OCI-M1 (cell line): ENCODE data around the gene A1CF.
A peak's percentile ranks its signal among the peaks of the same experiment; 100 is the strongest.

Source experiments
- DNase-seq: peaks from one replicate; lab custom pipeline; 2025; lab: John Stamatoyannopoulos, UW

A1CF gene

DNA sequence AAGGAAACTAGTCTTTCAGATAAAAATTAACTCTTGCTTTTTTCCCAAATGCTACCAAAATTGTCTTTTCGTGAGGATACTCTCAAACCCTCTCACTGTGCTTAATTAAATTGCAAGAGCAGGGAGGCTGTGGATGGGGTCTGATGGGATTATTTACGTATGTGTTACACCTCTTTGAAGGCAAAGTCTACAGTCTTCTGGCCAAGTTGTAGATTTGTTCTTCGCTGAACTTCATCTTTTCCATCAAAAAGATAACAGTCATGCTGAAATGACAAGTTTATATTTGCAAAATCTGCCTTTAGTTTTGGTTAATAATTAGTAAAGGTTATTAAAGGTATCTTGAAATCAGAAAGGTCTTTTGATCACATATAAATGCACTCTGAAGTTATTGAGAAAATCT lies 22.7 kb downstream of the A1CF start:
- no peak for DNase-seq

DNA sequence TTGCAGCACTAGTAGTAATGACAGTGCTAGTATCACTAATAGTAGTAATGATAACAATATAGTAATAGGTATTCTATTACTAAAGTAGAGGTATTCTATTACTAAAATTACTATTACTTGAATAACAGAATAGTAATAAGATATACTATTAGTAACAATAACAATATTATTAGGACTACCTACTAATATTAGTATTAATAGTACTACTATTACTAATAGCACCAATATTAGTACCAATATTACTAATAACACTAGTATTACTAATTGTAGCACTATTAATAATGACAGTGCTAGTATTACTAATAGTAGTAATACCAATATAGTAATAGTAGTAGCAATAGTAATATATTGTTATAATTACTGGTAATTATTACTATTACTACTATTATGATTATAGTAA lies 24.1 kb downstream of the A1CF start:
- DNase-seq, result no peak

DNA sequence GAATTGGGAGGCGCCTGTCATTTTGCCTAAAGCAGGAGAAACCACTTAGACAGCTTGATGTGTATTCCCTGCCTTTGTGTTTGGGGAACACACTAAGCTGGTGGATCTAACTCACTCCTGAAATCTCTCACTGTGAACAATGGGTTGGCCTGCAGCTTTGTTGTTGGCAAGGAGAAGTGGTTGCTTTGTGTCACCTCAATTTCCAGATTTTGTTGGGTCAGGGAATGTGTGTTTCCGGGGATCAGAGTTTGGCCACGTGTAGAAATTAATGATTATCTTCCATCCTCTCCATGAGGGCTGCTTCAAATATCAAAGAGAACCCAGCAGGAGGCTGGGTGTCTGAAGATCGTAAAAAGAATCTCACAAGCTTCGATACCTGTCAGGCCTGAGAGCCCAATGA lies 27.8 kb downstream of the A1CF start:
- no peak for DNase-seq

DNA sequence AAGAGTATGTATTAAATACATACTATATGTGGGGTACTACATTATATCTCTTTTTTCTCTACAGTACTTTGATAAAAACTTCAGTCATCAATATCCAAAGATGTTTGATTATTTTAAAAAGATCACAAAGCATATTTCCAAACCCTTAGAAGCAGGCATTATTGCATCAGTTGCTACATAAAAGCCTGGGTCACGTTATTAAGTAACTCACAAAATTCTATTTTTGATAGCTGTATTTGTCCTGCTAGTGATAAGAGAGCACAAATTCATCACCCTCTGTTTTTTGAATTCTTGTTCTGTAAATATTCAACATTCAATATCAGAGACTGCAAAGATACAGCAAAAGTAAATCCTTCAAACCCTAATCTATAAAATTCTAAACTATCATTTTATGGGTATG lies 30.0 kb downstream of the A1CF start:
- DNase-seq, result no peak

DNA sequence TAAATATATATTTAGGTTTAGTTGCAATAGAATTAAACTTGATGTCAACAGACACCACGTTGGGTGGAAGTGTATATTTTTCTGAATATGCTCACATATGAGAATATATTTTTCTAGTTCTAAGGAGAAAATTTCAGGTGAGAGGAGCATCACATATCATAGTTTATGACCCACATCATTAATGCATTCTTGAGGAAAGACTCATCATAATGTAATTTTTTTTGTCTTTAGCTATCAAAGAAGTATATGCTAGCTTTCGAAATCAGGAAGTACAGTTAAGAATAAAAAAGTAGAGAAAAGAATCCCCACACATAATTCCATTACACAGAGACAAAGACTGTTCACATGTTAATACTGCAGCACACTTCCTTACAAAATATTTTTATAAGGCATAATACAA lies 30.4 kb downstream of the A1CF start:
- no peak for DNase-seq

DNA sequence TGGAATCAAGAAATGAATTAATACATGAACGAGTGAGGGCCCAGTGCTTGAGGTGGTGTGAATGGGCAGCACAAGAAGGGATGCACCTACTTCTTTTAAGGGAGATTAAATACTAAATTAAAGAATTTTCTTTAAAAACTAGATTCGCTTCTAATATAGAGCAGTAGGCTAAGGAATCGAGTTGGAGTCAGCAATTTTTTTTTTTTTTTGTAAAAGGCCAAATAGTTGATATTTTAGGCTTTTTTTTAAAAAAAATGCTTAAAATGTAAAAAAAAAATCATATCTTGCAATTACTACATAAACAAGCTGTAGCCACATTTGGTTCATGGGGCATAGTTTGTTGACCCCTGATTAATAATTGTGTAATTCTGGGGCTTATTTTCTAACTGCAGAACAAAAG lies 31.9 kb downstream of the A1CF start:
- no peak for DNase-seq

DNA sequence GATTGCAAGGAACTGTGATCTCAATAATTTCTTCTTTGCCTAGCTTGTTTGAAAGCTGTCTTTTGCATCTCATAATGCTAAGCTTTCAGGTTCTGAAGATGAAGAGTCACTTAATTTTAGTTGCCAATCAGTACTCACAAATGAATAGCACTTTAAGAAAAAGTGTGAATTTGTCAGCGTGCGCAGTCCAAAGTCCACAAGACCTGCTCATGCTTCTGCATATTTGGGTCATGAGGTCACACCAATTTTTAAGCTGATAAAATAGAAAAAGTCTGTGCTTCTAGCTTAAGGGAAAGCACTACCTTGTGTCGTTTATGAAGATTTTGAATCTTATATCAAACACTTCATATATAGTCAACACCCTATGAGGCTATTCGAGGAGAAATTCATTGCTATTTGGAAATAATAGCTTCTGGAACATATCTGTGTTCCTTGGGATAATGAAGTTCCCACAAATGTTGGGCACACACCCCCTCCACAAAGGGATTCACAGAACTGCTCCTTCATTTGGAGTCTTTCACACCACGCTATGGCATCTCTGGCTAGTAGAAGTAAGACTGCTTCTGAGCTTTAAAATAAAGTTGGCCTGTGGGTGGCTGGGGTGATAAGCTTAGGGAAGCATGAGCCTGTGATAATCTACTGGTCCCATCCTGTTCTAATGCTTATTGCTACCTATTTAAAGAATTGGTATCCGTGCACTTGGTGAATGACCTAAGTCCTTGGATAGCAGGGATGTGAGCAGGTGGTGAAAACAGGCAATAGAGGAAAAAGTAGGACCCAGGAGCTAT lies 33.3 kb downstream of the A1CF start:
- DNase-seq, result peak; percentile 46

DNA sequence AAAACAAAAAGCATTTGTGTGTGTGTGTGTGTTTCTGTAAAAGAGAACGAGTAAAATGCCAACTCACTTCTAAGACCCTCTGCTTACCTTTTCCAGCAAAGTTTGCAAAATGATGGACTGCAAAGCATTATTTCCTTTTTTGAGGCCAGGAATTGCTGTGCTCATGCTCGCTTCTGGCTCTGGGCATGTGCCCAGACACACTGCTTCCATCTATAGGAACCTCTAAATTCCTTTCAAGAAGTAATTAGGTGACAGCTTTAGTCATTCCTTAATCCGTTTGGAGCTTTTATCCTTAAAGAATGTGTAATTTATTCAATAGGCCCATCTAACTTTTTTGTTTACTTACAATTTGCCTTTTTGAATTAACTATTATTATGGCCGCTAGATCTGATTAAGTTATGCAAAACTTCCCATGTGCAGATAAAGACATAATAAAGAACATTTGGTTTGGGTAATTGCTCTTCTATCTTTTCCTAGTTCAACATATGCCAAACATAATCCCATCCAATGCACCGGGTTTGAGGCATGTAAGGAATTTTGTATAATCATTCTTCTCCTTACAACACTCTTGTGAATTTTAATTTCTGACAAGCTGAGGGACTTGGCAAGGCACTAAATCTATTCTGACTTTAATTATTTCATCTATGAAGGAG lies 34.7 kb downstream of the A1CF start:
- DNase-seq, result no peak

DNA sequence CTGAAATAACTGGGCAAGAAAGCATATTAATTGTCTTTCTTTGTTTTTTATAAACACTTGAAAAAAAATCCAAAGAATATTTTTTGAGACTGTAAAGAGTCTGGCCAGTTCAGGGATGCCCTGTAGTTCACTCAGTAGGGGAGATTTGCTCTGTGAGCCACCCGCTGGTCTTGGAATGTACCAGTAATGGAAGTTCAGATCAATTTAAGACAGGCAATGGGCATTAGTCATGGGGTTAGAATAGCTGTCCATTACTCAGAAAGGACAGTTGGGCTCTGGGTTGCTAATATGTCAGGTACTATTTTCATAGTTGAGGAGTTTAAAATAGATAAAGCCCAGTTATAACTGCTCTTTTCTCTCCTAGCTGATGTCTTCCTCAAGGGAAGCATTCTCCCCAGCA lies 38.7 kb downstream of the A1CF start:
- no peak for DNase-seq

DNA sequence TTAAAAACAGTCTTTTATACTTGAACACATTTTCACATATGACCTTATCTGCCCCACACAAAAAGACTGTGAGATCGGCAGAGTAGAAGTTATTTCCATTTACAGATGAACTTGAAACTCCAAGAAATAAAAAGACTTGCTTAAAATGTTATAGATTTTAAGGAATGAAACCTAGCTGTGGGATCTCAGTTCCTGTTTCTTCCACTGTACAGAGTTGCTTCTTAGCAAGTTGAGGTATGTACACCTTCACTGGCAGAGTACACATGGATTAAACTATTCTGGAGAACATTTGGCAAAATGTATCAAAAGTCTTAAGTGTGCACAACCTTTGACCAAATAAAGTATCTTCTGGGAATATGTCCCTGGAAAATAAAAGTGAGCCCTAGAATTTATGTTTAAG lies 48.3 kb downstream of the A1CF start:
- DNase-seq, result no peak

DNA sequence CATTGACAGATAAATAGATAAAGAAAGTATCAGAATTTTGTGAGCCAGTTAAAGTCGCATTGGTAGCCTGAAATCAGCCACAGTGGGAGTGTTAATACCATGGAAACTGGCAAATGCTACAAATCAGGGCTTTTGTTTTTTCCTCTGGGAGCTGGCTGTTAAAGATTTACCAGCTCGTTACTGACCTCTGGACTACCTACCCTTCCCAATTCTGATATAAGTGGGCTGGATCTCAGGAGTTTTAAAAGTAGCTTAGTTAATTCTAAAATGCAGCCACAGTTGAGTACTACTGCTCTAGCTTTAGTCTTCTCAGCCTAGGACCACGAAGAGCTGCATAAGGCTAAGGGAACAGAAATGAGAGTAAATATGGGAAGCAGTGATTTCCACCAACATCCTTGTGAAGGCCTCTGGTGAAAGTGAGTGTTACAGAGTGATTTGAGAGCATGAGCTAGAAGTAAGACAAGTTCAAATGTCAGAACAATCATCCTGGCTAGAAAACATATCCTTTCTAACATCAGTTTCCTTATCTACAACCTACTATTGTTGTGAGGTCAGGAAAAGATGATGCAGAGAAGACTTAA lies 53.2 kb downstream of the A1CF start:
- no peak for DNase-seq

DNA sequence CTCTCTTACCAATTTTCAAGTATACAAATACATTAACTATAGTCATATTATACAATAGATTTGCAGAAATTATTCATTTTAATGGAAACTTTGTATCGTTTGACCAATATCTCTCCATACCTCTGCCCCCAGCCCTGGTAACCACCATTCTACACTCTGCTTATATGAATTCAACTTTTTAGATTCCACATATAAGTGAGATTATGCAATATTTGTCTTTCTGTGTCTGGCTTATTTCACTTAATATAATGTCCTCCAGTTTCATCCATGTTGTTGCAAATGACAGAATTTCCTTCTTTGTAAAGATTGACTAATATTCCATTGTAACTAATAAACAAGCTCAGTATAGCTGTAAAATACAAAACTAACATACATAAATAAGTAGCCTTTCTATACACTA lies 55.4 kb downstream of the A1CF start:
- DNase-seq, result no peak

DNA sequence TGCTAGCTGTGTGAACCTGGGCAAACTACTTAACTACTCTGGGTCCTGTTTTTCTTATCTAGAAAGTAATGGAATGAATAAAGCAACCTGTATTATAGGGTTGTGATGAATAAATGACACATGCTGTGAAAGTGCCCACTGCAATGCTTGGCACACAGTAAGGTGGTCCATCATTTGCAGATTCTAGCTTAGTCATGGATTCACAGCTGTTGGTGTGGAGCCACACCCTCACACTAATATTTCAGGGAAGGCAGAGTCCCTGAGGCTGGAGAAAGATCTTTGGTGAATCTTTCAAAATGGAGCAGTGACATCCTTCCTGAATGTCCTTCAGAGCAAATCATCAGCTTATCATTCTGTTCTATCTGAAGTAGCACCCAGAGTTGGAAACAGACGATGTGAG lies 60.6 kb downstream of the A1CF start:
- DNase-seq, result no peak

DNA sequence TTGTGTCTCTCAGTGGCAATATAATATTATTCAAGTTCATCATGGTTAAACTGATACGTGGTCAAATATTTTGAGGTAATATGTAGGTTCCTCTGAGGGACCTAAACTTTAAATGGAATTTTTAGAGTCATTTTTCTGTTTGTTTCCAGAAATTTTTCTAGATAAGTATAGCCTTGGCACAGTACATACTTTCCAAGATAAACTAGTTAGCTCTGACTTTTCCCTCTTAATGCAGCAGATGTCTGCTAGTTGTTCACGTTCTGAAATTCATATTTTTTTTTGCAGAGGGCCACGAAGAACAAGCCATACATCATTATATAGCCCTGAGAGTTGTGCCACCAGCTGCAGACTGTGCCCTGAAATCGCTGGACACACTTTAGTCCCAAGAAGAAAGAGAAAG lies 61.6 kb downstream of the A1CF start:
- DNase-seq, result no peak

DNA sequence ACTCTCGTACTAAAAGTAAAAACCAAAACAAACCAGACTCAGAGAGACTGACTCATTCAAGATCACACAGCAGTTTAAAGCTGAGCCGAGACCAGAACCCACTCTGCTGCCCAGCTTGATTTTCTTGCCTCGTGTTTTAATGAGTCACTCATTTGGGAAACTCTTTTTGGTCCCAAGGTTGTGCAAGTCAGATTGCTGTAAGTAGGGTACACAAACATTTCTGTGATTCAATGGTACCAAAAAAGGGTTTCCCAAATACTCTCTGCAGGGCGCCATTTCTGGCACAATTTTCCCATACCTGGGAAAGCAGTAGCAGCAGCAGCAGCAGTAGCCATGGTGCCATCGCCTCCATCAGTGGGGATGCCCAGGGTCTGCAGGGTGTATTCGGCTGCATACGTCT lies 75.8 kb downstream of the A1CF start:
- DNase-seq, result no peak

DNA sequence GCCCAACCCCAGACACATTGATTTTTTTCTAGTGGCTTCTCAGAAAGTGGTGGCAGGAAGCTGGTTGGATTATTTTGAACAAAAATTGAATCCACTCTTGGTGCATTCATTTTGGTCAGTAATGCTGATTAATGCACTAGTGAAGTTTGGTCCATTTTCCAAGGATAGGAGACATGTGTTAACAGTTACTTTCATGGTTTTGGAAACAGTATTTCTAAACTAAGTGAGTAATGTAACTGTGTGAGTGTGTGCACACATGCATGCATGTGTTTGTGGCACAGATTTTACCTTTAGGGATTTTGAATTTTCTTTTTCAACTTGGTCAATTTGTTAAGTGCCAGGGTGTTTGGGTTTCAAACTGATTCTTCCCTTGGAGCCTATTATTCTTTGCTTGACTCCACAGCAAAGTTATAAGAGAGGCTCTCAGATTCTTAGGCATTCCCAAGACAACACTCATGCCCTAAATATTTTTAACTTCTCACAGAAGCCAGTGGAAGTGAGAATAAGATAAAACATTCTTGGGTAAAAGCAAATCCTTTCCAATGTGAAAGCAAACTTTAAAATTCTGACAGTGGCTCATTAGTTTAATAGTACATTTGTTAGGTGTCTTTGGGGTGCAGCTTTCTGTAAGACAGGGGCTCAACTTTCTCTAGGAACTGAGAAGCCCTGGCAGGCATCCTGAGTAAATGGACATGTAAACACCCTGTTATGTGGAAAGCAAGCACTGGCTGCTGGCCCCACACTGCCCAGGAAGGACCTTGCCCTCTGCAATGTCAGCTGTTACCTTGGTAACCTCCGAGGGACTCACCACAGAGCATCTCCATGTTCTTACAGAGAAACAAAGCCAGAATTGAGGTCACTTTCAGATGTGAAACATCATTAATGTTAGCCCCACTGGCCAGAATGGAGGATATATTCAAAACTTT lies 77.3 kb downstream of the A1CF start:
- DNase-seq, result no peak

DNA sequence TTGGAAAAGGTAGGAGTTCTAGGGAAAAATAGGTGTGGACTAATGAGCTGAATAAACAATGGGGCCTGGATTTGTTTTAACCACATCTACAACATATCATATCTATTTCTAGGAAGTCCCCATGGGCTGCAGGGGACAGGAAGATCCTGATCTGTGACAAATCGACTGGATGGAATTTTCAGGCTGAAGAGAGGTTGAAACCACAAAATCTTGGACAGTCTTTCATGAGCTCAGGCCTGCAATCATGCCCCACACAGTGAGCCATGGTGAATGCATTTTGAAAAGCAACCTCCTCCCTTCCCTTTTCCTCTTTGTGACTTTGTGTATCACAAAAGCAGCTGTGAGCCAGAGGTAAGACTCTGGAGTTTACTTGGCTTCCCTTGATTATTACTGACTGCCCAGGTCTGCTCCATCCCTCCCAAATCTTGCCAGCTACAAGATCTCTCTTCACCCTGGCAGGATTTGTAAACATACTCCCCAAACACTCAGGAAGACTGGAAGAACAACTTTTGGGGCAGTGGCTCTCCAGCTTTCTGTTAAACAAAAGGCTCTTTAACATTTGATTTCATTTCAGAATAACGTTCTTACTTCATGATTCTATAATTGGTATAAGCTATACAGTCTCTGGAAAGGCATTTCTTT lies 79.3 kb downstream of the A1CF start:
- DNase-seq, result no peak

DNA sequence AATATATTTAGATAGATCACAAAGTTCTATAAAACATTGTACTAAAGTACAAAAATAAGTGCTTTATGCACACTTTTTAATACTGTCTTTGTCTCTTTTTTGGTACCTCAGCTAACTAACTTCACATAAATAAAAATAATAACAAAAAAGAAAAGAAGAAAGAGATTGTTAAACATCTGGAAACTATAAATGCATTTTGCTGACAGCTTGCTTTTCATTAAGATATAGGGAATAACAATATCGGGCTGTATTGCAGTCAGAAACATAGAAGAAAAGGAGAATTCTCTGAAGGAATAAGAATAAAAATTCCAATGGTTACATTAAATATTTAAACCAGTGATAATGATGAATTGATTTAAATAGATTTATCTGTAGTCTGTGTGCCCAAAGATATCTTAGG lies 85.8 kb downstream of the A1CF start:
- DNase-seq, result no peak

DNA sequence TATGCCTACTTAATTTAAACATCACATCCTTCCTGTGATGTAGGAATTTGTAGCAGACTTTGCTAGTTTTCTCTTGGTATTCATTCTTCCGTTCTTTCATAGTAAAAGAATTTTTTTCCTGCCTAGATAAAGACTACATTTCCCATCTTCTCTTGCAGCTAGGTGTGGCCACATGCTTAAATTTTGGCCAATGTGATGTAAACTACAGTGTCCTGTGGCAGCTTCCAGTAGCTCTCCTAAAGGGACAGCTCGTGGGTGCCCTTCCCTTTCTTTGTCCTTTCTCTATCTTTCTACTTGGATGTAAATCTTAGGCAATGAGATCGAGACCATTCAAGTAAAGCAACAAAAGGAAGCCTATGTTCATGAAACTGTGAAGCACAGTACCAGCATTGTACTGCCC lies 87.1 kb downstream of the A1CF start:
- no peak for DNase-seq

DNA sequence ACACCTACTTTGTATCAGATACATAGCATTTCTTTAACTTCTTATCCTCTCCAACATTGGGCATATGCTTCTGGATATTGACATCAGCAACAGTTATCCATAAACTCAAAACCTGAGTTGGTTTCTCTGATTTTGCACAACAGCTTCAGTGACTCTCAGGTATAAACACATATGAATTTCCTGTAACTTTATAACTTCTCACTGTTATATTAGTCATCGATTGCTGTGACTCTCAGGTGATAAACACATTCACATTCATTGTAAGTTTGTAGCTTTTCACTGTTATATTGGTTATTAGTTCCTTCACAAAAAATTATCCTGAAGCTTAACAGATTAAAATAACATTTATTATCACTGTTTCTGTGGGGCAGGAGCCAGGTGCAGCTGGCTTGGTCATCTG lies 88.7 kb downstream of the A1CF start:
- DNase-seq, result no peak

DNA sequence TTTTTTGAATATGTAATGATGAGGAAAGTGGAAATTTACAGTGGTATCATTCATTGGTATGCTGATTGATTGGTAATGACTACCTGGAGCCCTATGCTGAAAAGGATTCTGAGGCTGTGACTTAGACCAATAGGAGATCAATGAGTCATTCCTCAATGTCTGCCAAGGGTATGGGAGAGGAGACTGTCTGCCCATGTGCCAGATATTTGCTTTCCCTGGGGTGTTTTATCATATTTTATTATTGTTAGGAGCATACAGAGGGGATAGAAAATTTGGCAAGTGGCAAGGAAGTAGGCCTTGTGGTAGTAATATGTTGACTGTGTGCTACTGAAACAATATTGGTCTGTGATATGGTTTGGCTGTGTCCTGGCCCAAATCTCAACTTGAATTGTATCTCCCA lies 90.9 kb downstream of the A1CF start:
- DNase-seq, result no peak
